ENCODE results near the gene LMBRD1.
"Not testable (repeated sequence)": the region's sequence is repeated elsewhere in the genome, so short reads cannot be mapped to it uniquely, and the experiment has no call there.

Gene LMBRD1

DNA sequence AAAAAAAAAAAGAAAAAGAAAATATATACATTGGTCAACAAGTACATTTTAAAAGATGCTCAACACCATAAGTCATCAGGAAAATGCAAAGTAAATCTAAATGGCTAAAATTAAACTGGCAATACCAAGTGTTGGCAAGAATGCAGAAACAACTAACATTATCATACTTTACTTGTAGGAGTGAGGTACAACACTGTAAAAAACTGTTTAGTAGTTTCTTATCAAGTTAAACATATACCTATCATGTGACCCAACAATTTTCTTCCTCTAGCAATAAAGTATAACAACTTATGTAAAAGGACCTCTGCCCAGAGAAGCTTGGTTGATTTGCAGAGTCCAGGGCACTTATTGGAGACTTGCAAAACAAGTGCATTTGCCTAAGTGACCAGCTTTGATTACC lies 40.4 kb downstream of the LMBRD1 start:
- DNase-seq (ENCODE audit: low read depth in 2 of 3, low spot score in 2 of 3), result no peak

DNA sequence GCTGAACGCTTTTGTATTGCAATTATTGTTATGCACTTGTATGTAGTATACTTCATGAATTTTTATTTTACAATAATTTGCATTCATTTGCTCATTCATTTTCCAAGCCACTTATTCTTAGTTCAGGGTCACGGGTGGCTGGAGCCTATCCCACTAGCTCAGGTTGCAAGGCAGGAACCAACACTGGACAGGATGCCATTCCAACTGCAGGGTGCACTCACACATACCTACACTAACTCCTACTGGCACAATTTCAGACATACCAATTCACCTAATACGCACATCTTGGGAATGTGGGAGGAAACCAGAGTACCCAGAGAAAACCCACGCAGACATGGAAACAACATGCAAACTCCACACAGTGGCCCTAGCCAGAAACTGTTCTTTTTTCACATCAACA lies 61.8 kb downstream of the LMBRD1 start:
- no peak for DNase-seq (ENCODE audit: low read depth in 2 of 3, low spot score in 2 of 3)

DNA sequence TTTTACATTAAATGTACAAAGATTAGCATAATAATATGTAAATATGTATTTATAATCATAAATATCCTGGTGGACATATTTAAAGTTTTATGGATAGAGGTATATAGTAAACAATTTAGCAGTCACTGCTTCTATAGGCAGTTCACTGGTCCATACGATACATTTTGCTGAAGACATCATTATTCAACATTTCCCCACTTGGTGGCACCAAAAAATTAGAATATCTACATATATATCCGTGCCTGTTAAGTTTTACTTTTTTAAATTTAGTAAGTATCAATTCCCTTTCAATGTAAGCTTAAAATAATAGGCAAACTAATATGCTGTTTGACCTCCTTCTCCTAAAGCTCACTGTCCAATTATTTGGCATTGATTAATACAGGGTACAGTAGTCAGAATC lies 64.2 kb downstream of the LMBRD1 start:
- no peak for DNase-seq (ENCODE audit: low read depth in 2 of 3, low spot score in 2 of 3)

DNA sequence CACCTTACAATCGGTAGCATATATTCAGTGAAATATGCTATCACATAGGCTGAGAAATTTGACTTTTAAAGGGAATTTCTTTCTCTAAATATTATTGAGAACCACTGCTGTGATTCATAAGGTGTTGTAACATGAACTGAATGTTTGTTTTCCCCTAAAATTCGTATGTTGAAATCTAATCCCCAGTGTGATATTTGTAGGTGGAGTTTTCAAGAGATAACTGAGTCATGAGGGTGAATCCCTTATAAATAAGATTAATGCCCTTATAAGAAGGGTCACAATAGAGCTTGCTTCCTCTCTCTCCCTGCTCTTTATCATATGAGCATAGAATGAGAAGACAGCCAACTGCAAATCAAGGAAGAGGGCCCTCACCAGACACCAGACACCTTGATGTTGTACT lies 64.8 kb downstream of the LMBRD1 start:
- no peak for DNase-seq (ENCODE audit: low read depth in 2 of 3, low spot score in 2 of 3)

DNA sequence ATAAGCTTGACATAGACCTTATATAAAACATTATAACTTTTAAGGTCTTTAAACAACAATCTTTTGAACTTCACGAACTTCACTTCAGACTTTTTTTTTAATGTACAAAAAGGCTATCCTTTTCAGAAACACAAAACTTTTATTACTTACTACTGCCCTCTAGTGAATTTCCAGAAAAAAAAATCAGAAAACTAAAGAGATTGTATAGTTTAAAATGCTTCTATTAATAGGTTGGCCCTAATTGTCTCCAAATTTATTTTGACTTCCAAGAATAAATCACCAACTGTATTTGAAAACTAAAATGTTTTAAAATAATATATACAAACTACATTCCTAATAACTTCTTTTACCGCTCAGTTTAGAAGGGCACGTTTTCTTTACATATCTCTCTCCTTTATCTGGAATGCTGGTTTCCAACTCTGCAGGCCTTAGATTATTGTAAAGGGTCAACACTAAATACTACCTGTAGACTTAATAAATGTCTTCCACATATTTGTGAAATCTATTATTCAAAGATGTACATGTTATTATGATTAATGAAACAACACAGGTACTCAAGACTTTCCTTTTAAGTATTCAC lies 66.8 kb downstream of the LMBRD1 start:
- DNase-seq (ENCODE audit: low read depth in 2 of 3, low spot score in 2 of 3), result no peak

DNA sequence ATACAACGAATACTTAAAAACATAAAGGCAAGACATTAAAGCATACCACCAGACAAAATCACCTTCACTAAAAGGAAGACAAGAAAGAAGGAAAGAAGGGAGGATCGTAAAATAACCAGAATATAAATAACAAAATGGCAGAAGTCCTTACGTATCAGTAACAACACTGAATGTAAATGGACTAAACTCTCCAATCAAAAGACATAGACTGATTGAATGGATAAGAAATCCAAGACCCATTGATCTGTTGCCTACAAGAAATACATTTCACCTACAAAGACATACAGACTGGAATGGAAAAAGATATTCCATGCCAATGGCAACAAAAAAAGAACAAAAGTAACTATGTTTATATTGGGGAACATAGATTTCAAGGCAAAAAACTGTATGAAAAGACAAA lies 74.1 kb downstream of the LMBRD1 start:
- no peak for DNase-seq (ENCODE audit: low read depth in 2 of 3, low spot score in 2 of 3)

DNA sequence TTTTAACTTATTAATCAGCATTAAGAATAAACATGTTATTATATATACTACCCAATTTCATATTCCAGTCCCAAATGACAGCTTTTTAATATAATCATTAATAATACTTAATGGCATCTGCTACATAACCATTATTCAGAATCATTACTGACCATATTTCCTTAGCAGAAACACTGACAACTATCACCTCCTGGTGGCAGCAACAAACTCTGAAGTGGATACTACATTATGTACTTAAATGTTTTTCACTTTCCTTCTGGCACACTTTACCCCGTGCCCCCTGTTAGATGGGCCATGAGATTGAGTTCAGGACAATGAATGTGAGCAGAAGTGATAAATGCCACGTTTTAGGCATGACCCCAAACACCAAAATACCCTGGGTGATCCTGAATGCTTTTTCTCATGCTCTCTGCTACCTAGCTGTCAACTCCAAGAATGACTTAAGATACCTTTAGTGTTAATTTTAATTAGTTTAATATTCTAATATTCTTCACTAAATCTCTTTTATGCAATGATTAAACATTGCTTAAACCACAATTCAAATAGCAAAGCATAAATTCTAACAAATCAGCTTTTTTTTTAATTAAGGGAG lies 77.1 kb downstream of the LMBRD1 start:
- no peak for DNase-seq (ENCODE audit: low read depth in 2 of 3, low spot score in 2 of 3)

DNA sequence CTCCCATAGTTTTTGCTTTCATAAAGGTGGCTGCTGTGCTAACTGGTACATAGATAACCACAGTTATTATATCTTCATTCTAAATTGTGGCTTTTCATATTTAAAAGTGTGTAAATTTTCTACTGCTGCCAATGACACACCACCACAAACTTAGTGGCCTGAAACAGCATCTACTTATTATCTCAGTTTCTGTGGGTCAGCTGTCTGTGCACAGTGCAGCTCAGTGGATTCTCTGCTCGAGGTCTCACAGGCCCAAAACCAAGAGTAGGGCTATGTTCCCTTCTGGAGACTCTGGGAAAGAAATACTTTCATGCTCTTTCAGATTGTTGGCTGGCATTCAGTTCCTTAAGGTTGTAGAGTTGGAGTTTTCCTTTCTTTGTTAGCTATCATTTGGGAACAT lies 90.1 kb downstream of the LMBRD1 start:
- DNase-seq (ENCODE audit: low read depth in 2 of 3, low spot score in 2 of 3), result no peak

DNA sequence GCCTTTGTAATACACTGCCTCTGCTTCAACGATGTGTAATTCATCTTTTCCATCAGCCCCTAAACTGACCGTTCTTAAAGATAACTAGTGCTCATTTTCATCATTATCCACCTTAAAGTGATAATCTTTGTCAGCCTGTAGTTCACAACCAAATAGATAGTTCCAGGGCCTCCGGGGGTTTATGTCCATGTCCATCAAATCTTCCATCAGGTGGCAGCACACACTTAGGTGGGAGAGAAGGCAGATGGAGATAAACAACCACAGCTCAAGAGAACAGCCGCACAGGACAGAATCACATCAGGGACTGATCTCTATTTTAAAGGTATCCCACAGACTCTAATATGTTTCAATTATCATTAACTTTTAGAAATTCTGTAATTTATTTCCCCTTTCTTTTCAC lies 90.9 kb downstream of the LMBRD1 start:
- no peak for DNase-seq (ENCODE audit: low read depth in 2 of 3, low spot score in 2 of 3)

DNA sequence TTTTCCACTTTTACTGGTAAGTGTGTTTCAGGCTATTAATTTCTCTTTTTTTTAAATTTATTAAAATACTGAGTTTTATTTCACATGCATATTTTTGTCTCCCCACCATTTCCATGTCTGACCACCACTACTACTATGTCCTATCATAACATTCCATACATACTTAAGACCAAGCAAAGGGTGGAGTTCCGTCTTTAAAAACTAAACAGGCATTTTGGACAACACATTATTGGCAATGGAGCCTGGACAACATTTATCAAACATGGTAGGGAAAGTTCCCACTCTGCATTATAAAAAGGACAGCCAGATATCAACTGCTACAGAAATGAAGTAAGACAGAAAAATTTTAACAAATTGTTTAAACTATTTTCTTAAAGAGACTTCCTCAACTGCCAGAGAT lies 91.9 kb downstream of the LMBRD1 start:
- no peak for DNase-seq (ENCODE audit: low read depth in 2 of 3, low spot score in 2 of 3)

DNA sequence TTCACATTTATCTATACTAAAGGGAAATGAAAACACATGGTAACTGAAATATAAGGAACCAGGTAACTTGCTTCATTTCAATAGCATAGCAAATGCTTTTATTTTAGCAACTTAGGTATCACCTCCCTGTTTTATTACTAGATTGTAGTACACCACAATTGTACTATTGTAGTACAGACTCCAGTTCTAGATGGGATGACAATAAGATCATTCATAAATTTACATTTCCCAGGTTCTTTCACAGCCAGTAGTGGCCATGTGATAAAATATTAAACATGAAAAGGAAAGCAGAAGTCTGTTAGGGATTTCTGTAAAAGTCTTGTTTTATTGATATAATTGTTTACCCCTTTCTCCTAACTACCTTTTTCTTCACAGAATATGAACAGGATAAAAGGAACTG lies 97.2 kb downstream of the LMBRD1 start:
- DNase-seq (ENCODE audit: low read depth in 2 of 3, low spot score in 2 of 3), result no peak

DNA sequence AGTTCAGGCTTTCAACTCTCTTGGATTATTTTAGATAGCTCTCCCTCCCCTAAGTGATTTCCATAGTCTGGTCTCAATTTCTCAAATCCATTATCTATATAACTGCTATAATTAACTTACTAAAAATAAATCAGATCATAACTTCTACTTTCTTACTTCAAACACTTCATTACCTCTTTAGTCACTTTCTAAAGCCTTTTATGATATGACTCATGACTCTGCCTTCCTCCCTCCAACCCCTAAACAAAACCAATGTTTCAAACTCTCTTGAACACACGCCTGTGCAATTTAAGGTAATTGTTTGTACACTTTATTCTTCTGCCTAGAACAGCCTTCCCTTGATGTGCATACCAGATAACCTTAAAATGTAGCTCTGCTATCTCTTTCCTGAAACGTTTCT lies 100.5 kb downstream of the LMBRD1 start:
- DNase-seq (ENCODE audit: low read depth in 2 of 3, low spot score in 2 of 3), result no peak

DNA sequence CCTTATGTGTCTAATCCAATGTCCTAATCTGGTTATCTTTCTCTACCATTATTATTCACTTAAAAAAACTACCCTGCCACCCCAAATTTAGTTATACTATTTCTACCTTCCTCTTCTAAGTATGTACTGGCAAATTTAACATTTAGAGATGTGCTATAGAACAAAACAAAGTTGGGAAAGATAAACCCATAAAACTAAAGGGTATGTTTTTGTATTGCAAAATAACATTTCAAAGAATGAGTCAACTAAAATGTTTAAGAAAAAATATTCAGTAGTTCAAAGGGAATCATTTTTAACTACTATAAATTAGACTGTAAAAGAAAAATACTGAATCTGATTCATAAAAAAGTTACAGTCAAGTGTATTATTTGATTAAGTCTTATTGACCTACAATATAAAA lies 103.0 kb downstream of the LMBRD1 start:
- no peak for DNase-seq (ENCODE audit: low read depth in 2 of 3, low spot score in 2 of 3)

DNA sequence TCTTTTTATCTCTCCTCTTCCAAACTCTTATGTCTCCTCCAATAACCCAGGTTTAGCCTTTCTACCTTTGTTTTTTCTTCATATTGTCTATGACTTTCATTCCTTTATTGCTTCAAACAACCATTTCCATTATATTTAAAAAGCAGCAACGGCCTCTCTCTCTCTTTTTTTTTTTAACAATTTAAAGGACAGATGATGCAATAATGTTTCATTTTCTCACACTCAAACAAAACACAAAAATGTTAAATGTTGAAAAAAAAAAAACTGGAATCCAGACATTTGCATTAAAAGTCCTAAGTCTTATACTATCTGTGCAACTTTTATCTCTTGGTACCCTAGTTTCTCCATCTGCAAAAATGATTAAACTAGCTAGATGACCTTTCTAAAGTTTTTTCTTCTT lies 105.8 kb downstream of the LMBRD1 start:
- no peak for DNase-seq (ENCODE audit: low read depth in 2 of 3, low spot score in 2 of 3)

DNA sequence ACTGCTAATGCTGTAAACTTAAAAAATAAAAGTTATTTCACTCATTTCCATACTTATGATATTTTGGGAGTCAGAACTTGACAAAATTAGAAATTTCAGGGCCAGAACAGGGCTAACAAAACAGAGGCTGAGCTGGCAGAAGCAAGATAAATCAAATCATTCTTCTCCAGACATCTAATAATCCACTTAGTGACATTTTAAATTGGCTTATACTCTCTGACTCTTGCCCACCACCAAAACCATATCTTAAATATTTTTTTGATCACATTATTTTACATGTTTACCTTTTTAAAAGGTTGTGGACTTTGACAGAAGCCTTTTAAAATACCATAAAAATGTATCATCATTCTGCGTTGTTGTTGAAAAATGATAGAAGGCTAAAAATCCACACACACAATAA lies 116.5 kb downstream of the LMBRD1 start:
- no peak for DNase-seq (ENCODE audit: low read depth in 2 of 3, low spot score in 2 of 3)

DNA sequence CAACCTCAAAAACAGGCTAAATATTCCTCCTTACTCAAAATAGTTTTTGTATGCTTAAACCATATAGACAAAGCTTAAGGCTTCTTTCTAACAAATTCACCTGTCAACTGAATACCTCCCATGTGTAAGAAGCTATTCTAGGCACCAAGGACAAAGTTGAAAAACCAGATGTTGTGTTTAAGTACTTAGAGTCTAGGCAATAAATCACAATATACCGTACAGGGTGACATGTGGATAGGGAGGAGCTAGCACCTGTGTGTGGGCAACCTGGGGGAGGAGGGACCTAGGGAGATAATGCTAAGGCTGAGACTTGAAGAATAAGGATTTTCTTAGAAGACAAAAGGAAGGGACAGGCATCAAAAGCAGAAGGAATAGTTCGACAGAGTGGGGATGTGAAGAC lies 123.5 kb downstream of the LMBRD1 start:
- DNase-seq (ENCODE audit: low read depth in 2 of 3, low spot score in 2 of 3), result no peak

DNA sequence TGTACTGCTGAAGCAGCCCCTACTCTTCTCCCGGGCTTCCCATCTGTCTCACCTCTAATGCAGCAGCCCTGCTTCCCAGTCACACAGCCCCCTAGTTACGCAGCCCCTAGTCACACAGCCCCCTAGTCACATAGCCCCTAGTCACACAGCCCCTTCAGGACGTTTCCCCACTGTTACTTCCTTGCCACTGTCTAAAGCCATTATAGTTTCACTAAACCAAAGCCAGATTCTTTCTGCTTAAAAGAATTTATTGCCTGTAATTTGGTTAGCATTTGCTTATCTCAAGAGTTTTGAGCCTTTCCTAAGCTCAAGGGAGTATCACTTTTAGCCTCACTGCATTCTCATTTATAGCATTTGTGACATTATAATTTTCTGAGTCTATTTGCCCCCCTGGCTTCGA lies 127.9 kb downstream of the LMBRD1 start:
- DNase-seq (ENCODE audit: low read depth in 2 of 3, low spot score in 2 of 3), result no peak

DNA sequence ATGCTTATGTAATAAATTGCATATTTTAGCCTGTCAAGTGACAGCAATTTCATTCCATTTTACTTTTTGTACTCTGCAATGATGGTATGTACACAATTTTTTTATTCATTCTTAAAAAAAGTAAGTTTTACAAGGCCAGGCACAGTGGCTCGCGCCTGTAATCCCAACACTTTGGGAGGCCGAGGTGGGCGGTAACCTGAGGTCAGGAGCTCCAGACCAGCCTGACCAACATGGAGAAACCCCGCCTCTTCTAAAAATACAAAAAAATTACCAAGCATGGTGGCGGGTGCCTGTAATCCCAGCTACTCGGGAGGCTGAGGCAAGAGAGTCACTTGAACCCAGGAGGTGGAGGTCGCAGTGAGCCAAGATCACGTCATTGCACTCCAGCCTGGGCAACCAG lies 130.0 kb downstream of the LMBRD1 start:
- not testable (repeated sequence) for DNase-seq (ENCODE audit: low read depth in 2 of 3, low spot score in 2 of 3)

DNA sequence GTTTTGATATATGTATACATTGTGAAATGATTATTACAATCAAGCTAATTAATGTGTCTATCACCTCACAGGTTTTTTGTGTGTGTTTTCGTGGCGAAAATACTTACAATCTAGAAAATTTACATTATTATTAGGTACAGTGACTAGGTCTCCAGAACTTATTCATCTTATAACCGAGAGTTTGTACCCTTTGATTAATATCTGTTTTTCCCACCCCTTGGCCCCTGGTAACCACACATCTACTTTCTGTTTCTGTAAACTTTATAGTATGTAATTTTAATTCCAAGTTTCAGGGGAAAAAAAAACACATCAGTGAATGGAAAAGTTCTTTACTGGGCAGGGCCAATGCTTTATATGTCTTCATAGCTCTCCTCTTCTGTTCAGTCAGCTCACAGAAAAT lies 131.4 kb downstream of the LMBRD1 start:
- DNase-seq (ENCODE audit: low read depth in 2 of 3, low spot score in 2 of 3), result no peak

DNA sequence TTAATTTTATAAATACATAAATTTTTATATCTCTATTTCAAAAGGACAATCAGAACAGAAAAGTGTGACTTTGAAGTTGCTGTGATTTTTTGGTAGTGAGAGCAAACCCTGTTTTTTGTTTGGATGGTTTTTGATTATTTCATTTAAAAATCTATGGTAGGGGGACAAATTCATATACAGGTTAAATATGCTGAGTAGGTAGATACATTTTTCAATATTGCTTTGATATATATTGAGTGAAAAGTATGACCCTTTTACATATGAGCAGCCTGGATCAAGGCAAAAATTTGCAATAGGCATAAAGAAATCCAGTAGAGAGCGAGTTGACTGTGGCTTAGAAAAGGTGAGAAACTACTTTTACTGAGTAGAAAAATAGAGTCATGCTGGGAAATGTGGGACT lies 132.3 kb downstream of the LMBRD1 start:
- DNase-seq (ENCODE audit: low read depth in 2 of 3, low spot score in 2 of 3), result no peak

DNA sequence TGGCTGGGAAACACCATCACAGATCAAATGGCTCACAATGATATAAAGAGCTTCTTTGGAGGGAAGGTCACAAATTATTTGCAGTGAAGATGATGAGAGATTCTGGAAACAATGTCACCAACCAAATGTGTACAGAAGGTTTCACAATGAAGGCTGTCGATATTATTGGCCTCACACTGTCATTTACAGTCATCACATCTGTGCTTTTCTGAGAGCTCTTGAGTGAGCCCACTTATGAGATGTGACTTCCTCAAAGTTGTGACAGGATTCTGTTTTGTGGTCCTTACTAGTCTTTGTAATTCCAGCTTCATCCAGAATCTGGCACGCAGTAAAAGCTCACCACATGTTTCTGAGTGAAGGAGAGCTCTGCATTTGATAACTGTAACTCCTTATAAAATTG lies 133.6 kb downstream of the LMBRD1 start:
- DNase-seq (ENCODE audit: low read depth in 2 of 3, low spot score in 2 of 3), result no peak

DNA sequence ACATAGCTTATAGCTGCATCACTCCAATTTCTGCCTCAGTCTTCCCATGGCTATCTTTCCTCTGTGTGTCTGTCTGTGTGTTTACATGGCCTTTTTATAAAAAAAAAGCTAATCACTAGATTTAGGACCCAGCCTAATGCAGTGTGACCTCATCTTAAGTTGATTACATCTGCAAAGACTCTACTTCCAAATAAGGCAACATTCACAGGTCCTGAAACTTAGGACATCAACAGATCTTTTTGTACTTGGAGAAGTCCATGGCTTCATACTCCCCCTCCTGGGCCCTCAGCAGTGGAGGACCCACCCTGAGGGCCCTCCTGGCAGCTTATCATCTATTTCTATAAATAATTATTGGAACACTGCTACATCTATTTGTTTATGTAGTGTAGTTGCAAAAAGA lies 146.1 kb downstream of the LMBRD1 start:
- DNase-seq (ENCODE audit: low read depth in 2 of 3, low spot score in 2 of 3), result no peak

DNA sequence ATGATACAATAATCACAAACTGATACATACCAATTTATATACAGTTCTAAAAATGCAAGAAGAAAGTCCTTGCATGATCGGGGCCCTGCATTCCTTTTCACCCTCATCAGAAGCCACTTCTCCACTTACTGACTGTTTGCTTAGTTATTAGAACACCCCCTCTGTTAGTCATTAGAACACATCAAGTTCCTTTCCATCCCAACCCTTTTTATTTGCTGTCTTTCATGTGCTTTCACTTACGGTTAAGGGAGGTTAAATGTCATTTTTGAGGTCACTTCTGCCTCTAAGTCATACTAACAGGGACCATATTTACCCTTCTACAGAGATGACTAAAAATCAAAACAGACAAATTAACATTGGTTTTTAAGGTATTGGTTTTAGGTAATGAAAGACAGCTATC lies 149.1 kb downstream of the LMBRD1 start:
- no peak for DNase-seq (ENCODE audit: low read depth in 2 of 3, low spot score in 2 of 3)

DNA sequence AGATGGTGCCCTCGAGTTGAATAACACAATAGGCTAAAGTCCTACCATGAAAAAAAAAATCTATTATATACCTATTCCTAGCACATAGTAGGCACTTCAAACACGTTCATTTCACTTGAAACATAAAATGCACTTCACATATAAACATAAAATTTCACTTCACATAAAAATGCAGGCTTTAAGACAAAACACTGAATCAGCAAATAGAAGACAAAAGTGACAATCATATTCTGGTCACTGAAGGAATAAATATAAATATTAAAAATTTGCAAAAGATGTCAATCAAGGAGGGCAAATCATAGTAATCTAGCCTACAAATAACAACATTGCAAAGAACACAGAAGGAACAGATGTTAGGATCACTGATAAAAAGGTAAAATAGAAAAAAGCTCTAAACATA lies 153.1 kb downstream of the LMBRD1 start:
- no peak for DNase-seq (ENCODE audit: low read depth in 2 of 3, low spot score in 2 of 3)
